HG02870 (cell line): ENCODE data around the gene RAF1.
"Not testable (repeated sequence)": the region's sequence is repeated elsewhere in the genome, so short reads cannot be mapped to it uniquely, and the experiment has no call there.

ENCODE experiments used
- ATAC-seq: cut with Tn5 transposase; IDR thresholded peaks from one replicate; pipeline ENCODE4 v1.9.1; 2021; ENCODE audit warnings: mild to moderate bottlenecking, moderate library complexity; ENCODE audit not compliant: unreplicated experiment

Gene RAF1

DNA sequence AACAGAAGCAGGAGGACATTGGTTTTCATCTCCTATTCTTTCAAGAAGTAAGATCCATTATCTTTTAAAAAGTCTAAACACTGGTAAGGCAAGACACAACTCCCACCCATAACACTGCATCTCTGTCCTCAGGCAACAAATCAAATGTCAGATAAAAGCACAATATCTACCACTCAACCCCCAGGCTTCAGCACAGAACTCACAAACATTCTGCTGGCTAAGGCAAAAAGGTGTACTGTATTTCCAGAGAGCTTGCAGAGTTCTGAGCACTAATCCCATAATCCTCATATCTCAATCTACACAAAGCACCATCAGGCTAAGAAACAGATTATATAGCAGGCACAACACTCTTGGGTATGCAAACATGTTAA is 20.9 kb downstream of the RAF1 start:
- ATAC-seq = no peak

DNA sequence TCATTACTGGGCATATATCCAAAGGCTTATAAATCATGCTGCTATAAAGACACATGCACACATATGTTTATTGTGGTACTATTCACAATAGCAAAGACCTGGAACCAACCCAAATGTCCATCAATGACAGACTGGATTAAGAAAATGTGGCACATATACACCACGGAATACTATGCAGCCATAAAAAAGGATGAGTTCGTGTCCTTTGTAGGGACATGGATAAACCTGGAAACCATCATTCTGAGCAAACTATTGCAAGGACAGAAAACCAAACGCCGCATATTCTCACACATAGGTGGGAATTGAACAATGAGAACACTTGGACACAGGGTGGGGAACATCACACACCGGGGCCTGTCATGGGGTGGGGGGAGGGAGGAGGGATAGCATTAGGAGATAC is 23.1 kb downstream of the RAF1 start:
- ATAC-seq = not testable (repeated sequence)

DNA sequence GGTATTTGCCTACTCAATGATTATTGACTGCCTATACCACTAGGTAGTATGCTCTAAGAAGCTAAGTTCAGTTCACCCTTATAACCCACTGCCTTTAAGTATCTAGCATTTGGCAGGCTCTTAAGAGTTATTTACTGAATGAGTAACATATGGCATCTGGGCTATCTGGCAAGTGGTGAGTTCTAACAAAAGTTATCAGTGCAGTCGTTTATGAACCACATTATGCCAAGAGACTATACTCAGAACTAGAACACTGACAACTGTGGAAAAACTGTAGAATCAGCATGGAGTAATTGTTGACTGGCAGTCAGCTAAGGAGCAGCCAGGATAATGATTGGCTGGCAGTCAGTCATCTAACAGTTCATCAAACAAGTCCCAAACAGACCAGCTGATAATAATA is 25.8 kb downstream of the RAF1 start:
- ATAC-seq = no peak

DNA sequence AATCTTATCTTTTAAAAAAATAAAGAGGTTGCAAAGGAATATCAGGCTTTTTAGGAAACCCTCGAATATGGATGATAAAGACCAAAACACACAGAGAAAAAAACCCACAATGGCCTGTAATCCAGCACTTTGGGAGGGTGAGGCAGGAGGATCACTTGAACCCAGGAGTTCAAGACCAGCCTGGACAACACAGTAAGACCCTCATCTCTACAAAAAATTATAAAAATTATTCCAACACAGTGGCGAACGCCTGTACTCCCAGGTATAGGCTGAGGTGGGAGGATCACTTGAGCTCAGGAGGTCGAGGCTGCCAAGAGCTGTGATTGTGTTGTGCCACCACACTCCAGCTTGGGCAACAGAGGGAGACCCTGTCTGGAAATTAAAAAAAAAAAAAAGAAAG is 30.8 kb downstream of the RAF1 start:
- ATAC-seq = no peak

DNA sequence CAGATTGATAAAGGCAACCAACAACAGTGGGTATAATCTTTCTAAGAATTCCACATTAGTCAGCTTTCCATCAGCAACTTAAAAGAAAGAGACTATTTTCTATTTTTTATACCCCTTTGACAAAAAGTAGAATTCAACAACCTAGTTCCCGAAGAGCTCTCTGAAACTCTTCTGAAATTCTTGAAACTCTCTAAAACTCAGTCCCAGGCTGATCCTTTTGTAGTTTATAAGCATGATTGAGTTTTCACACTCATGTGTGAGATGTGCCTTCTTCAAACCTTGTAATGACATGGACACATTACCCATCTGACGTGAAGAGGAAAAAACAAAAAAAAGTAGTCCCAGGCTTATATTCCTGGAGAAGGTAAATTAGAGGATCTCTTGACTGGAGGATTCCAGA is 31.4 kb downstream of the RAF1 start:
- no peak for ATAC-seq

DNA sequence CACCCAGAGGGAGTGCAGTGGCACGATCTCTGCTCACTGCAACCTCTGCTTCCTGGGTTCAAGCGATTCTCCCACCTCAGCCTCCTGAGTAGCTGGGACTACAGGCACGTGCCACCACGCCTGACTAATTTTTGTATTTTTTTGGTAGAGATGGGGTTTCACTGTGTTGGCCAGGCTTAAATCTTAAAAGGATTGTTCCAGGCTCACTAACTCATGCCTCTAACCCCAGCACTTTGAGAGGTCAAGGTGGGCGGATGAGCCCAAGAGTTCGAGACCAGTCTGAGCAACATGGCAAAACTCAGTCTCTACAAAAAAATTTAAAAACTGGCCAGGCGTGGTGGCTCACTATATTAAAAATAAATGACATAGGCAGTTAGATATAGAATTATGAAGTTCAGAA is 33.1 kb downstream of the RAF1 start:
- not testable (repeated sequence) for ATAC-seq

DNA sequence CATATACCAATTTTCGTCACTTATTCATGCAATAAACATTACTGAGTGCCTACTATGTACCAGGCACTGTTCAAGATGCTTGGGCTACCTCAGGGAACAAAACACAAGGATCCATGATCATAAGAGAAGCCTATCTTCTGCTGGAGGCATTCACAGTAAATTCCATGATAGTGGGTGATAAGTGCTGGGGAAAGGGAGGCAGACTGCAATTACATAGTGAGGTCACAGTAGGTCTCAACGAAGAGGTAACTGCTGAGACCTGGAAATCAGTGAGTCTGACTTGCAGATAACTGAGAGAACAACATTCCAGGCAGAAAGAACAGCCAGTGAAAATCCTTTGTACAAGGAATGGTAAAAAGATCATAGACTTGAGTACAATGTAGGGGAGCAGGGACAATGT is 33.6 kb downstream of the RAF1 start:
- no peak for ATAC-seq

DNA sequence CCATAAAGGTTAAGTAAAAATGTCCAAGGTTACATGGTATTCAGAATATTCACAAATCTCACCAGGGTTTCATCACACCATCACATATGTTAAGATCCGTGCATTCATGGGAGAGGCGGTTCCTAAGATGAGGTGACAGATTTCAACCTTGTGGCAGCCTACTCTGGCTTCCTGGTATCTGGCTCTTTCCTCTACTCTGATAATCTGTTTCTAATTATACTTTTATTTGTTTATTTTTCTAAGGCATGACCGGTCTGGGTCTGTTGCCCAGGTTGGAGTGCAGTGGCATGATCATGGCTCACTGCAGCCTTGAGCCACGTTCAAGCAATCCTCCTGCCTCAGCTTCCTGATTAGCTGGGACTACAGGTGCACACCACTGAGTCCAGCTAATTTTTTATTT is 34.4 kb downstream of the RAF1 start:
- ATAC-seq = no peak

DNA sequence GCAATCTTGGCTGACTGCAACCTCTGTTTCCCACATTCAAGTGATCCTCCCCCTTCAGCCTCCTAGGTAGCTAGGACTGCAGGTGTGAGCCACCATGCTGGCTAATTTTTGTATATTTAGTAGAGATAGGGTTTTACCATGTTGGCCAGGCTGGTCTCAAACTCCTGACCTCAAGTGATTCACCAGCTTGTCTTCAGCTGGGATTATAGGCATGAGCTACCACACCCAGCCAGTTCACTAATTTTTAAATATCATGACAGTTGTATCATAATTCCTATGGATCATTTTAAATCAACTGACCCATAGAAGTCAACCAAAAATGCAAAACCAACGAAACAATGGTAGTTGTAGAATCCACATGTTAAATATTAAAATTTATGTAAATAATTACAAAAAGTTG is 35.1 kb downstream of the RAF1 start:
- ATAC-seq = no peak

DNA sequence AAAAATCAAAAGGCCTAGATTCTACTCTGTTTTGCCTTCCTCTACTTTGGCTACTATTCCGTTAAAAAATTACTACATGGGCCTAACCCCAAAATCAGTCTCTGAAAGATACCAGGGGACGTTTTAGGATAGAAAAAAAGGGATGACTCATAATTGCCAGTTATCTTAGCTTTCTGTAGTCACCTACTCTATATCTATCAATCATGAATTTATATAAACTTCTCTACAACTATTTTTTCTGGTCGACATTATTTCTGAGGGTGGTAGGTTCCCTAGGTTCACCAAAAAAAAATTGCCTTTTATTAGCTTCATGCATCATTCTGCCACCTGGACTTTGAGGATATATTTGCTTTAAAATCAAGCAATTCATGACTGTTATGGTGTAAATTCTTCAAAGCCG is 36.5 kb downstream of the RAF1 start:
- no peak for ATAC-seq

DNA sequence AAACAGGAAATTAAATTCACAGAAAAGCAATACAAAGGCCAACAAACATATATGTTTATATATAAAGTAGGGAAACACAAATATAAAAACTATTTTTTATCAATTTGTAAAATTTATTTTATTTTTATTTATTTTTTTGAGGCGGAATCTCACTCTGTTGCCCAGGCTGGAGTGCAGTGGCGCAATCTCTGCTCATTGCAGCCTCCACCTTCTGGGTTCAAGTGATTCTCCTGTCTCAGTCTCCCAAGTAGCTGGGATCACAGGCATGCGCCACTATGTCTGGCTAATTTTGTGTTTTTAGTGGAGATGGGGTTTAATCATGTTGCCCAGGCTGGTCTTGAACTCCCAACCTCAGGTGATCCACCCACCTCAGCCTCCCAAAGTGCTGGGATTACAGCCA is 39.0 kb downstream of the RAF1 start:
- ATAC-seq = not testable (repeated sequence)

DNA sequence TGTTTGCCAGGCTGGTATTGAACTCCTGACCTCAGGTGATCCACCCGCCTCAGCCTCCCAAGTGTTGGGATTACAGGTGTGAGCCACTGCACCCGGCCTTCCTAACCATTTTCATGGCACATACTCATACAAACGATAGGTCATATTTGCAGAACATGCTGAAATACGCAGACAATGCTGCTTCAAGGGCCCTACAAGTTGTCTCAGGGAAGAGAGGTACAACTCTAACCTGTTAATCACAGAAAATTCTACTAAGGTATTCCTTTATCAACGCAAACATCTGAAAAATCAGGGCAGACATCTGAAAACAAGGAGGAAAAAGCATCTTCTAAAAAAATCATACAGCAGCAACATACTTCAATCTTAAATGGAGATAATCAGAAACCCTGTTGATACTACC is 39.9 kb downstream of the RAF1 start:
- no peak for ATAC-seq

DNA sequence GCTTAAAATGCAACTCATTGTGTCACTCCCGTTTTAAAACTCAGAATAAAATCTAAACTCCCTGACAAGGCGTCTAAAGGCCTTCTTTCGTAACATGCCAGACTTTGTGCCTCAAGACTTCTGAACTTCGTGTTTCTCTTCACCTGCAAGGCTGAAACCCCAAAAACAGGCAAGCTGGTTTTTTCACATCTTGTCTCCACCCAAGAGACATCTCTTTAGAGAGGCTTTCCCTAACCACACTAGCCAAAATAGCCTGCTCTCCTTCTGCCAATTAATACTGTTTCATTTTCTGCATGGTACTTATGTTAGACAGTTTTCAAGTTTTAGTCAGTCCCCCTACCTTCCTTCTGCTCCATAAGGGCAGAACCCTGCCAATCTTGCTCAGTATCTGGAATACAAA is 41.6 kb downstream of the RAF1 start:
- ATAC-seq = peak; percentile 55

DNA sequence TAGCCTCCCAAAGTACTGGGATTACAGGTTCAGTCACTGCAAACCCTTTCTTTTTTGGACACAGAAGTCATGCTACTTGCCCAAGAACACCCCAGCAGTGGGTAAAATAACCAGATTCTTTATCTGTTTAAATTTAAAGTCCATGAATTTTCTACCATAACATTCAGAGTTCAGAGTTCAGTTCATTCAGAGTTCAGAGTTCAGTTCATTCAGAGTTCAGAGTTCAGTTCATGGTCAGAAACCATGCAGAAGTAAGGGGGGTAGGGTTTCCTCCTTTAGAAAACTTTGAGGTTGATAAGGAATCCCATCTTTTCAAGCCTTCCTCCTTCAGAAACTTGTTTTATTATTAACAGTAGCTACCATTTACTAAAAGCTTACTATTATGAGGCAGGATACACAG is 43.2 kb downstream of the RAF1 start:
- no peak for ATAC-seq

DNA sequence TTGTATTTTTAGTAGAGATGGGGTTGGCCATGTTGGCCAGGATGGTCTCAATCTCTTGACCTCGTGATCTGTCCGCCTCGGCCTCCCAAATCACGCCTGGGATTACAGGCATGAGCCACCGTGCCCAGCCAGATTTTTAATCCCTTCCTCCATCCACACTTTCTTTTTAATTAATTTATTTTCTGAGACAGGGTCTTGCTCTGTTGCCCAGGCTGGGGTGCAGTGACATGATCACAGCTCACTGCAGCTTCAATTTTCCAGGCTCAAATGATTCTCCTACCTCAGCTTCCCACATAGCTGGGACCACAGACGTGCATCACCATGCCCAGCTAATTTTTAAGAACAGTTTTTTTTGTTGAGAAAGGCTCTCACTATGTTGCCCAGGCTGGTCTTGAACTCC is 43.6 kb downstream of the RAF1 start:
- no peak for ATAC-seq

DNA sequence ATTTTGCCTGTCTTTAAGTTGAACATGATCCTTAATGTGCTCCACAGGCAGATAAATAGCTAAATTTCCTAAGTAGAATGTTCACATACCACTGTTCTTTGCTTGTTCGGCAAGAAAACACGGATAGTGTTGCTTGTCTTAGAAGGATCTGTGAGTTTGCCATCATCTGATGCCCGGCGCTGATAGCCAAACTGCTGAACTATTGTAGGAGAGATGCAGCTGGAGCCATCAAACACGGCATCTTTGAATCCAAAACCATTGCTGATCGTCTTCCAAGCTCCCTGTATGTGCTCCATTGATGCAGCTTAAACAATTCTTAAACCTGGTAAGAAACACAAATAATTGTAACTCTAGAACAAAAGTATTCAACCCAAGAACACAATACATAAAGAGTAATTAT is 45.5 kb downstream of the RAF1 start:
- ATAC-seq = no peak

DNA sequence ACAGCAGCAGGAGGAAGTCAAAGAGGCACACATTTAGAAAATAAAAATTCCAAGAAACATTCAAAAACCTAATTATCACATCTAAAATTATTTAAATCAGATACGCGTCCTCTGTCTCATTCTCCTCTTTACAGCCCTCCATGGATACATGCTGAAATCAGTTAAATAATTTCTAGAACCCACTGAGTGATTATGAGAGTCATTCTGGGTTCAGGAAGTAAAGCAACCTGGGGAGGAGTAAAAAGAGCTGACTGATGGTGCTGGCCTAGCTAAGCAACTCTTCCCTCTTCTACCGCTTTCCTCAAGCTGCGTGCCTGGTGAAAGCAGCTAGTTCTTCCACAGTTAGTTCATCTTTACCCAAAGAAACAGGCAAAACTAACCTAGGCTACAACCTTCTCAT is 48.7 kb downstream of the RAF1 start:
- ATAC-seq = no peak

DNA sequence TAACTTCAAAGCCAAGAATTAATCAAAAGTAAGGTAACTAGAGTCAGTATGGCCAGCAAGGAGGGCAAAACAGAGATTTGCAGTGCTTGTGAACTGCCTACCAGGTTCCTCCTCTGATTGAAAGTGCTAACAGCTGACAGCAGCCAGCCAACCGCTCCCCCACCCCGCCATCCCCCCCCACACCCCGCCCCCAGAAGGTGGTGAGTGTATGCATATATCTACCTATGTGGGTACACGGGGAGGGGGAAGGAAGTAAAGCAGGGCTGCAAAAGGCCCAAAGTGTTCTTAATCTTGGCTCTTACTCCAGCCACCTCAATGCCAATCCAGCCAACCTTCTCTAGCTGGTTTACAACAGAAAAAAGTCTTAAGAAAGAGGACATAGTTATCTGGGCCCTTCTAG is 50.7 kb downstream of the RAF1 start:
- no peak for ATAC-seq

DNA sequence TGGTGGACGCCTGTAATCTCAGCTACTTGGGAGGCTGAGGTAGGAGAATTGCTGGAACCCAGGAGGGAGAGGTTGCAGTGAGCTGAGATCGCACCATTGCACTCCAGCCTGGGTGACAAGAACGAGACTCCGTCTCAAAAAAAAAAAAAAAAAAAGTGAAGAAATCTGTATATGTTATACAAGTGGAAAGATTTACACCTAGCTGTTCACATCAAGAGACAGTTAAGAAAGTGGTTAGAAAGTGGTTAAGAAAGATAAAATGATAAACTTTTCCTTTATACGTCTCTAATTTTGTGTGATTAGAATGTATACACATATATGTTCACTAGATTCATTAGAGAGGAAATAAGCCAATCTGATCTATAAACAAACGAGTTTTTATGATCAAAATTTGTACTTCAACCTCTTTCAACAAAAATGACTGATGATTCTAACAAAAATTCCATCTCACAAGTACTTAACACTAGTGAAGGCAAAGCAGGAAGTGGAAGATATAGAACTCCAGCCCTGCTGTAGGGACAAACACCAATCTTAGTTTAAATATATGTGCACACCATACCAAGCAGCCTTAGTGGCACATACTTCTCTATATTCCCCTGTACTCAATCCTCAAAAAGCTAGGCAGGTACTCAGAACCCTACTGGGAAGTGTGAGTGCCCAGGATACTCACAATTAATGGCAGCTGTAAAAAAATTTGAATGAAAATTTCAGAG is 51.2 kb downstream of the RAF1 start:
- no peak for ATAC-seq

DNA sequence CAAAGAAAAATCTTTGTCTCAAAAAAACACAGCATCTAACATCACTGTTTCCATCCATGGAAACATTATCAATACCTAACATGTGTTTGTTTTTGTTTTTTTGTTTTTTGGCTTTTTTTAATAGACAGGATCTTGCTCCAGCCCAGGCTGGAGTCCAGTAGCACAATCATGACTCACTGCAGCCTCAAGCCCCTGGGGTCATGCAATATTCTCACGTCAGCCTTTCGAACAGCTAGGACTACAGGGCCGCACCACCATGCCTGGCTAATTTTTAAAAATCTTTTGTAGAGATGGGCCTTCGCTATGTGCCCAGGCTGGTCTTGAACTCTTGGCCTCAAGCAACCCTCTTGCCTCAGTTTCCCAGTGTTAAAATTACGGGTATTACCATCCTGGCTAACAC is 52.8 kb downstream of the RAF1 start:
- ATAC-seq = no peak

DNA sequence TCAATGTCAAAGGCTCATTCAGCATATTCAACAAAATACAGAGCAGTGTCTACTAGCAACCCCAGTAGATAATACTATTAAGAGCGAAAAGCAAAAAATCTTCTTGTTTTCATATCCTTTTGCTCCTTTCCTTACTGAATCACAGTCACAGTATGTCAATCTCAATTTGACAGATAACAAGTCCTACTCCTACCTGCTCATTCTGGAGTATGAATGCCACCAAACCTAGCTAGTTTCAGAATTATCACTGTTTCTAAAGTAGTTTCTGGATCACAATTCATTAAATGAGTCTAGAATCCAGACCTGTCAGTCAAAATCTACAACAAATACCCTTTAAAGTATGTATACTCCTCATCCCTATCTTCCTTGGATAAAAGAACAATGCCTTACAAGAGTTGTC is 55.5 kb downstream of the RAF1 start:
- ATAC-seq = no peak

DNA sequence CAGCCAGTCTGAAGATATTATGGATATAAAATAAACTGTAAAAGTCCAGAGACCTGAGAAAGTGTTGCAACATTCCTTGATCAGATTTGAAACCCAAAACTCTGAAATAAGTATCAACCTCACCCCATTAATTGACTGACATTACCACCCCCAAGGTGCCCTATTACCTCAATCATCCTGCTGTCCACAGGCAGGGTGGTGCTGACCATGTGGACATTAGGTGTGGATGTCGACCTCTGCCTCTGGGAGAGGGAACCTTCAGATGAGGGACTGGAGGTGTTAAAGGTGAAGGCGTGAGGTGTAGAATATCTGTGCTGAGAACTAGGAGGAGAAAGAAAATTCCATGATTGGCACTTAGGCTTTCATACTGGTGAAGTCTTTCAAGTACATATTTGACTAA is 59.9 kb downstream of the RAF1 start:
- ATAC-seq = no peak

DNA sequence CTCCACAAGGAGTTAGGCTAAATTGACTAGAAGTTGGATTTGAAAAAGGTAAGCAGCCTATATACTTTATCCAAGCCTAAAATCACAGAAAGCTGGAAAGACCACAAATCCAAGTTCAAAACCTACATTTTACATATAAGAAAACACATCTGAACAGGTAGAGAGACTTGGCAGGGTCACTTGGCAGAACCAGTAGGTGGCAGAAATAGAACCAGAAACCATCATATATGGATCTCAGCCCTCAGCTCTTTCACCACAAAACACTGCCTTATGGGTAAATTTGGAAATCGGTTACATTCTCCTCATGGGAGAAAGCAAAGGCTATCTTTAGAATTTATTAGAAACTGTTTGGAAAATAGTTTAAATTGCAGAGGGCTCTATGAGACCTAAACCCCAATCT is 62.8 kb downstream of the RAF1 start:
- no peak for ATAC-seq

DNA sequence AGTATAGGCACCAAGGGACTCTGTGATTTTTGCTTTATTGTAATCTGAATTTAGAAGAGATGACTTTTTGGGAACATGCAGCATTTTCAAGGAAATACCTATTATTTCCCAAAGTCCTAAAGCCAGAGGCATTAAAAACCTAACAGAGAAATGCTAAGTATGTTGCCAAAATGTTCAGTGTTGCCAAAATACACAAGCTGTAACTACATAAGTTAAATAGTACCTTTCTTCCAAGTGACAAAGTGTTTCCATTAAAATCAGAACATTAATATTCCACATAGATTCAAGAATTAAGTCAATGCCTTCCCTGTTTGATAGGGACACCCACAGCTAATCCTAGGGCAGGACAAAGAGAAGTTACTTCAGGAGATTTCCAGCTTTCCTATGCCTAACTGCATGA is 65.0 kb downstream of the RAF1 start:
- ATAC-seq = no peak
